HEK293 (cell line): ENCODE data around the gene STXBP4.

ENCODE experiments used
- ZNF132 ChIP-seq: fragments of 450-650 bp; formaldehyde crosslinking; IDR thresholded peaks from 2 replicates; pipeline ENCODE4 v1.5.1; 2017; ENCODE audit warnings: missing biosample characterization, missing genetic modification characterization, borderline replicate concordance
- ZNF140 ChIP-seq: fragments of 450-650 bp; formaldehyde crosslinking; IDR thresholded peaks from 2 replicates; pipeline ENCODE4 v1.5.1; 2016; ENCODE audit warnings: missing biosample characterization, missing genetic modification characterization
- ZNF391 ChIP-seq: fragments of 450-650 bp; formaldehyde crosslinking; IDR thresholded peaks from 2 replicates; pipeline ENCODE4 v1.5.1; 2016; ENCODE audit warnings: low read depth, missing biosample characterization, missing genetic modification characterization, borderline replicate concordance
- TF ChIP-seq, protein P1 (sequence below): fragments of 450-650 bp; formaldehyde crosslinking; IDR thresholded peaks from 2 replicates; pipeline ENCODE4 v1.5.1; 2016; ENCODE audit warnings: missing biosample characterization, missing genetic modification characterization
- TF ChIP-seq, protein P2 (sequence below): fragments of 450-650 bp; formaldehyde crosslinking; IDR thresholded peaks from 2 replicates; pipeline ENCODE4 v1.5.1; 2016; ENCODE audit warnings: missing biosample characterization, missing genetic modification characterization

DNA sequence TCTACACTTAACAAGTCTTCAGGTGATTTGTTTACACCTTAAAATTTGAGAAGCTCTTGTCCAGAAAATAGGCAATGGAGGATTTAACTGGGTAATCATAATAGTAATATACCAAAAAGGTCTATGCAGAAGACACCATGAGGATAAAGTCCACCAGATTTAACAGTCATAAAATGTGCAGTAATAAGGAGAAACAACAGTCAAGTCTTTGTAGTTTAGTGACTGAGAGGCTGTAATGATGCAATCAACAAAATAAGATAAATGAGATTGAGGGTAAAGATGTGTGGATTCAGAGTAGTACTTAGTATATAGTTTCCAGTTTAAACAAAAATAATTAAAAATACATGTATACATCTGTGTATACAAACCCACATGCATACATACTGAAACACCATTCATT is 91.2 kb downstream of the STXBP4 start:
- TF ChIP-seq ZNF132 (tag by site-specific recombination) (no peak), ZNF140 (tag by site-specific recombination) (no peak), ZNF391 (tag by site-specific recombination) (no peak)
- TF ChIP-seq, protein P1, sequence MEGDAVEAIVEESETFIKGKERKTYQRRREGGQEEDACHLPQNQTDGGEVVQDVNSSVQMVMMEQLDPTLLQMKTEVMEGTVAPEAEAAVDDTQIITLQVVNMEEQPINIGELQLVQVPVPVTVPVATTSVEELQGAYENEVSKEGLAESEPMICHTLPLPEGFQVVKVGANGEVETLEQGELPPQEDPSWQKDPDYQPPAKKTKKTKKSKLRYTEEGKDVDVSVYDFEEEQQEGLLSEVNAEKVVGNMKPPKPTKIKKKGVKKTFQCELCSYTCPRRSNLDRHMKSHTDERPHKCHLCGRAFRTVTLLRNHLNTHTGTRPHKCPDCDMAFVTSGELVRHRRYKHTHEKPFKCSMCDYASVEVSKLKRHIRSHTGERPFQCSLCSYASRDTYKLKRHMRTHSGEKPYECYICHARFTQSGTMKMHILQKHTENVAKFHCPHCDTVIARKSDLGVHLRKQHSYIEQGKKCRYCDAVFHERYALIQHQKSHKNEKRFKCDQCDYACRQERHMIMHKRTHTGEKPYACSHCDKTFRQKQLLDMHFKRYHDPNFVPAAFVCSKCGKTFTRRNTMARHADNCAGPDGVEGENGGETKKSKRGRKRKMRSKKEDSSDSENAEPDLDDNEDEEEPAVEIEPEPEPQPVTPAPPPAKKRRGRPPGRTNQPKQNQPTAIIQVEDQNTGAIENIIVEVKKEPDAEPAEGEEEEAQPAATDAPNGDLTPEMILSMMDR: no peak
- TF ChIP-seq, protein P2, sequence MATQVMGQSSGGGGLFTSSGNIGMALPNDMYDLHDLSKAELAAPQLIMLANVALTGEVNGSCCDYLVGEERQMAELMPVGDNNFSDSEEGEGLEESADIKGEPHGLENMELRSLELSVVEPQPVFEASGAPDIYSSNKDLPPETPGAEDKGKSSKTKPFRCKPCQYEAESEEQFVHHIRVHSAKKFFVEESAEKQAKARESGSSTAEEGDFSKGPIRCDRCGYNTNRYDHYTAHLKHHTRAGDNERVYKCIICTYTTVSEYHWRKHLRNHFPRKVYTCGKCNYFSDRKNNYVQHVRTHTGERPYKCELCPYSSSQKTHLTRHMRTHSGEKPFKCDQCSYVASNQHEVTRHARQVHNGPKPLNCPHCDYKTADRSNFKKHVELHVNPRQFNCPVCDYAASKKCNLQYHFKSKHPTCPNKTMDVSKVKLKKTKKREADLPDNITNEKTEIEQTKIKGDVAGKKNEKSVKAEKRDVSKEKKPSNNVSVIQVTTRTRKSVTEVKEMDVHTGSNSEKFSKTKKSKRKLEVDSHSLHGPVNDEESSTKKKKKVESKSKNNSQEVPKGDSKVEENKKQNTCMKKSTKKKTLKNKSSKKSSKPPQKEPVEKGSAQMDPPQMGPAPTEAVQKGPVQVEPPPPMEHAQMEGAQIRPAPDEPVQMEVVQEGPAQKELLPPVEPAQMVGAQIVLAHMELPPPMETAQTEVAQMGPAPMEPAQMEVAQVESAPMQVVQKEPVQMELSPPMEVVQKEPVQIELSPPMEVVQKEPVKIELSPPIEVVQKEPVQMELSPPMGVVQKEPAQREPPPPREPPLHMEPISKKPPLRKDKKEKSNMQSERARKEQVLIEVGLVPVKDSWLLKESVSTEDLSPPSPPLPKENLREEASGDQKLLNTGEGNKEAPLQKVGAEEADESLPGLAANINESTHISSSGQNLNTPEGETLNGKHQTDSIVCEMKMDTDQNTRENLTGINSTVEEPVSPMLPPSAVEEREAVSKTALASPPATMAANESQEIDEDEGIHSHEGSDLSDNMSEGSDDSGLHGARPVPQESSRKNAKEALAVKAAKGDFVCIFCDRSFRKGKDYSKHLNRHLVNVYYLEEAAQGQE (tag by site-specific recombination): no peak
